Stimulated activated CD8-positive, alpha-beta memory T cell treated with anti-CD3 and anti-CD28 coated beads, Interleukin-12 subunit alpha, Interleukin-12 subunit beta, amount 100 ng/mL, for 24 hours (primary cell): ENCODE data around the gene TNFSF12.
A peak's percentile ranks its signal among the peaks of the same experiment; 100 is the strongest.

Experiments
- DNase-seq: peaks from one replicate; pipeline ENCODE4 v3.0.0-alpha.2; 2020; ENCODE audit errors: extremely low read depth

TNFSF12 gene

DNA sequence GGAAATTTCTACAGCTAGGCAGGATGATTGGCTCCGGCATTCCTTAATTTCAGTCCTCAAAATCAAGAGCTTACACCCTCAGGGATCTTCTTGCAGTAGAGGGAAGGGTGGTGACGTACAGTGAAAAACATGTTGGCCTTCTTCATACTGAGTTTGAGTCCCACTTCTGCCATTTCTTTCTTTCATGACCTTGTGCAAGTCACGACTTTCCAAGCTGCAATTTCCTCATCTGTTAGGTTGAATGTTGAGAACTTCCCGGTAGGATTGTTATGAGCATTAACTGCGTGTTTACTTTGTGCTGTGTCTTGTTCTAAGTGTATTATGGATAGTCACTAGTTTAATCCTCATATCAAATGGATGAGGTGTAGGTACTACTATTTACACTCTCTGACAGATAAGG, 20.7 kb downstream of the TNFSF12 start:
- DNase-seq = no peak

DNA sequence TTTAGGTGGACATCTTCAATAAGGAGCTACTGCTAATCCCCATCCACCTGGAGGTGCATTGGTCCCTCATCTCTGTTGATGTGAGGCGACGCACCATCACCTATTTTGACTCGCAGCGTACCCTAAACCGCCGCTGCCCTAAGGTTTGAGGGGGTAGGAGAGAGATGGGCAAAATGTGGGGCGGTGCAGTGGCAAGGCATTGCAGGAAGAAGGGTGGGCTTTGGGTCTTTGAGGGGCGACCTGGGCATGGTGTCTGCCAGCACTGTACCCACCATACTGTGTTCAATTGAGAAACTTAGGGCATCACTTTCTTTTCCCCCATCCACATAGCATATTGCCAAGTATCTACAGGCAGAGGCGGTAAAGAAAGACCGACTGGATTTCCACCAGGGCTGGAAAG, 21.5 kb downstream of the TNFSF12 start:
- no peak for DNase-seq

DNA sequence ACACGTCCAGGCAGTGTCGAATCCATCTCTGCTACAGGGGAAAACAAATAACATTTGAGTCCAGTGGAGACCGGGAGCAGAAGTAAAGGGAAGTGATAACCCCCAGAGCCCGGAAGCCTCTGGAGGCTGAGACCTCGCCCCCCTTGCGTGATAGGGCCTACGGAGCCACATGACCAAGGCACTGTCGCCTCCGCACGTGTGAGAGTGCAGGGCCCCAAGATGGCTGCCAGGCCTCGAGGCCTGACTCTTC, 23.4 kb downstream of the TNFSF12 start:
- DNase-seq = no peak

DNA sequence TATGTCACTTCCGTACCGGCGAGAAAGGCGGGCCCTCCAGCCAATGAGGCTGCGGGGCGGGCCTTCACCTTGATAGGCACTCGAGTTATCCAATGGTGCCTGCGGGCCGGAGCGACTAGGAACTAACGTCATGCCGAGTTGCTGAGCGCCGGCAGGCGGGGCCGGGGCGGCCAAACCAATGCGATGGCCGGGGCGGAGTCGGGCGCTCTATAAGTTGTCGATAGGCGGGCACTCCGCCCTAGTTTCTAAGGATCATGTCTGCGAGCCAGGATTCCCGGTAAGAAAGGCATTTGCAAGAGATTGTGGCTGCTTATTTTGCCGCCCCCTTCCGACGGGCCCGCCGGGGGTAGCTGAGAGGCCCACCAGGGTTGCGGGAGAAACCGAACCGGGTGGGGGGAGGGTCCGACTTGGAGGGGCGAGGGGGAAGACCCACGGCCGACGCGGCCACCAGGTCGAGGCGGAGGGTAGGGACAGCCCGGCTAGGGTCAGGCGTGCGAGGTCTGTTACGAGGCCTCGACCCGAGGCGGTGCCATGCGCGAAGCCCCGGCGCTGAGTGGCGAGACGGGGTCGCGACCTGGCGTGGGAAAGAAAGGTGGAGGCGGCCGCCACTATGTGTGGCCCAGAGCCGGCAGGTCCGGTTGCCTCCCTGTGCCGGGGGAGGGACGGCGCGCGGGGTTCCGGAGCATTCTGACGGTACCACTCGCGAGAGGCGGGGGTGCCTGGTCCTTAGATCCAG, 23.9 kb downstream of the TNFSF12 start:
- peak; percentile 96 for DNase-seq

DNA sequence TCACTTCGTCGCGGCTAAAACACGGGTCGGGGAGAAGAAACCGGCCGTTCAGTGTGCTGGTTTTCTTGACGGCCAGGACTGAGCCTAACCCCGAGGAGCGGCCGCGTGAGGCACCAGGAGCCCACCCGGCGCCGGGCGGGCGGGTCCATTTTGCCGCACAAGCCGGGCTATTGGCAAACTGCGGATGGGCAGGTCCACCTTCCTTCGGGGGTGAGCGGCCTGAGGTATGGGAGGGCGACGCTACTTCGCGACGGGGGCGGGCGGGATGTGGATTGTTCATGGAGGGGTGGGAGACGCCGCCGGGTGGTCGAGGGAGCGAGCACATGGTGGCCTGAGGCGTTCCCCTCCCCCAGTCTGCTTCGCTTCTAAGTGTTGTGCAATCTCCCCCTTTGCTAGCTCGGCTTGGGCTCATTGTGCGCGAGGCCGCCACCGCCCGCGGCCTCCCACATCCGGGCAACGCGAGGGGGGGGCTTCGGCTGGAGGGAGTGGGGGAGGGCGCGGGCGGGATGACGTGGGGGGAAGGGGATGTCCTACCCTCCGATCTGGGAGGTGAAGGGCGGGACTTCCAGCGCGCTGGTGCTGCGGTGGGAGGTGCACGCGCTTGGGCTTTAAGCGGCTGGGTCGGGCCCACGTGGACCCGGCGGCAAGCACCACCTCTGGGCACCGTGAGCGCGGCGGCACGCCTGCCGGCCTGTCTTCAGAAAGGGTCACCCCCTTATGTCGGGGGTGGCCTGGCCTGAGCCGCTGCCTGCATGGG, 24.6 kb downstream of the TNFSF12 start:
- peak; percentile 72 for DNase-seq

DNA sequence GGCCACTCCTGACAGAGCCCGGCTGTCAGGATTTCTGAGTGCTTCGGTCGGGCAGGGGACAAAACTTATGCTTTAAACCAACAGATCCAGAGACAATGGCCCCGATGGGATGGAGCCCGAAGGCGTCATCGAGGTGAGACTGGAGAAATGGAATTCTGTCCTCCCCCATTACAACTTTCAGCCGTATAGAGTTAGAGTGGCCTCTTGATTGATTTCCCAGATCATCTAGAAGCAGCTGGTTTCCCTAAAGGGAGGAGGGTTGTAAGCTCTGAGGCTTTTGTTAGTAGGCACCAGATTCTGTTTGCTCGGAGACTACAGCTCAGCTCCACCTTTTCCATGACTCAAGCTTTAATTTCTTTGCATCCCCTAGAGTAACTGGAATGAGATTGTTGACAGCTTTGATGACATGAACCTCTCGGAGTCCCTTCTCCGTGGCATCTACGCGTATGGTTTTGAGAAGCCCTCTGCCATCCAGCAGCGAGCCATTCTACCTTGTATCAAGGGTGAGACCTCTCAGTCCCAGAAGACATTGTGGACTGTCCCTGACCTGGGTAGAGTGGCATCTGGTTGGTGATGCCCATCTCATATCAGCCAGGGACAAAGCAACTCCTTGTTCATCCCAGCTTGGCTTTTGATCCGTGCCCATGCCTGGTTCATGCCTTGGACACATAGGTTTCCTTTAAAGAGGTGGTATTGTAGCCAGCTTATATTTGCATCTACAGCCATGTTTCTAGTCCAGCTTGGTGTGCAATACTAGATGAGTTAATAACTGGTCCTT, 25.5 kb downstream of the TNFSF12 start:
- DNase-seq = no peak

DNA sequence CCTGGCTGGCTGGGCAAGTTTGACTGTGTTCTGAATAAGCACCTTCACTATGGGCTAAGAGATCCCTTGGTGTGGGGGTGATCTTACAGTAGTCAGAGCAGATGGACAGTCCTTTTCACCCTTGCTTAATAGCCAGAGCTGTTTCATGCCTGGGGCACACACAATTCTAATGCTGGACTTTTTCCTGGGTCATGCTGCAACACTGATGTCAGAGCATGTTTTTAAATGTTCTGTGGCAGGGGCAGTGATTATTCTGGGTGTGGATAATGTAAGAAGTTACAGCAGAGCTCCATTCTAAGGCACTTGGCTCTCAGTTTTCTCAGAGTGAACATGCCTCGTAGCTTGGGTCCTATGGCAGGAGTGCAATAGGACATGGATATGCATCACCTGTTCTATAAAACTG, 26.6 kb downstream of the TNFSF12 start:
- DNase-seq = no peak

DNA sequence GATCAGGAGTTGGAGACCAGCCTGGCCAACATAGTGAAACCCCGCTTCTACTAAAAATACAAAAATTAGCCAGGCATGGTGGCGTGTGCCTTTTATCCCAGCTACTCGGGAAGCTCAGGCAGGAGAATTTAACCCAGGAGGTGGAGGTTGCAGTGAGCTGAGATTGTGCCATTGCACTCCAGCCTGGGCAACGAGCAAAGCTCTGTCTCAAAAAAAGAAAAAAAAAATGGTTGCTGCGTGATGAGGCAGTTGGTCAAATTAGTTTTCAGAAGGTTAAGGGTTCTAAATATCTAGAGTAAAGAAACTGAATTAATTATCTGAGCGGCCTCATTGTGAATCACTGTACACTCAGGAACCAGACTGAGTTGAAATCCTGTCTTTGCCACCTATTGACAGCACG, 27.1 kb downstream of the TNFSF12 start:
- DNase-seq = no peak

DNA sequence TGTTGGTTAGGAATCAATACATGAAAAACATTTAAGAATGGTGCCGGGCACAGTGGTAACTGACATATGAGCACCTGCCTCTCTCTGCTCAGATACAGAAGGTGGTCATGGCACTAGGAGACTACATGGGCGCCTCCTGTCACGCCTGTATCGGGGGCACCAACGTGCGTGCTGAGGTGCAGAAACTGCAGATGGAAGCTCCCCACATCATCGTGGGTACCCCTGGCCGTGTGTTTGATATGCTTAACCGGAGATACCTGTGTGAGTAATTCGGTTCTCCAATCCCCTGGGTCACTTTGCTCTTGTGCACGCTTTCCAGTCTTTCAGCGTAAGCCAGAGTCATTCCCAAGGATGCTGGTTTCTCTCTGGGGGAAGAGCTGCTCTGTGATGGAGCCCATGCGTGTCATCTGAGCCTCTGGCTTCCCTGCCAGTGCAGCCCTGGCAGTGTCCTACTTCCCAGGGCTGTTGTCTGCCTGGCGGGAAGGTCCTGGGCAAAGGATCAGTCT, 27.6 kb downstream of the TNFSF12 start:
- DNase-seq = no peak

DNA sequence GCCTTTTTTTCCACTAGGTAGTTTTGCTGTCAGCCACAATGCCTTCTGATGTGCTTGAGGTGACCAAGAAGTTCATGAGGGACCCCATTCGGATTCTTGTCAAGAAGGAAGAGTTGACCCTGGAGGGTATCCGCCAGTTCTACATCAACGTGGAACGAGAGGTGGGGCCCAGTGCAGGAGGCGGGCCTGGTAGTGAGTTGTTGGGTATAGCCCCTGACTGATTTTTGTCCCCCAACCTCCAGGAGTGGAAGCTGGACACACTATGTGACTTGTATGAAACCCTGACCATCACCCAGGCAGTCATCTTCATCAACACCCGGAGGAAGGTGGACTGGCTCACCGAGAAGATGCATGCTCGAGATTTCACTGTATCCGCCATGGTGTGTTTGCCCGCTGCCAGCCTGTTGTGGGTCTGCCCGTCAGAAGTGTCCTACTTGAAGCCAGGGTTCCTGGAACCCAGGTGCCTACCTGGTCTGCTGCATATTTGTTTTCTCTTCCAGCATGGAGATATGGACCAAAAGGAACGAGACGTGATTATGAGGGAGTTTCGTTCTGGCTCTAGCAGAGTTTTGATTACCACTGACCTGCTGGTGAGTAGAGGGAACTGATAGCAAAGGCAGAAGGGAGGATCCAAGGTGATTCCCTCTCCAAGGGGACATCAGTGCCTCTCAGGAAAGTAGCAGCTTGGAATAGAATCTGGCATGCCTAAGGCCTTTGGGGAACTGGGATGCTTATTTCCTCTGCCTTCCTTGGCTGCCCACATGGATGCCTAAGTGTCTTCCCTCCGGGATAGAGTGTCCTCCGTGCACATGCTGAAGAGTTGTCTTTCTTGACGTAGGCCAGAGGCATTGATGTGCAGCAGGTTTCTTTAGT, 28.7 kb downstream of the TNFSF12 start:
- no peak for DNase-seq

DNA sequence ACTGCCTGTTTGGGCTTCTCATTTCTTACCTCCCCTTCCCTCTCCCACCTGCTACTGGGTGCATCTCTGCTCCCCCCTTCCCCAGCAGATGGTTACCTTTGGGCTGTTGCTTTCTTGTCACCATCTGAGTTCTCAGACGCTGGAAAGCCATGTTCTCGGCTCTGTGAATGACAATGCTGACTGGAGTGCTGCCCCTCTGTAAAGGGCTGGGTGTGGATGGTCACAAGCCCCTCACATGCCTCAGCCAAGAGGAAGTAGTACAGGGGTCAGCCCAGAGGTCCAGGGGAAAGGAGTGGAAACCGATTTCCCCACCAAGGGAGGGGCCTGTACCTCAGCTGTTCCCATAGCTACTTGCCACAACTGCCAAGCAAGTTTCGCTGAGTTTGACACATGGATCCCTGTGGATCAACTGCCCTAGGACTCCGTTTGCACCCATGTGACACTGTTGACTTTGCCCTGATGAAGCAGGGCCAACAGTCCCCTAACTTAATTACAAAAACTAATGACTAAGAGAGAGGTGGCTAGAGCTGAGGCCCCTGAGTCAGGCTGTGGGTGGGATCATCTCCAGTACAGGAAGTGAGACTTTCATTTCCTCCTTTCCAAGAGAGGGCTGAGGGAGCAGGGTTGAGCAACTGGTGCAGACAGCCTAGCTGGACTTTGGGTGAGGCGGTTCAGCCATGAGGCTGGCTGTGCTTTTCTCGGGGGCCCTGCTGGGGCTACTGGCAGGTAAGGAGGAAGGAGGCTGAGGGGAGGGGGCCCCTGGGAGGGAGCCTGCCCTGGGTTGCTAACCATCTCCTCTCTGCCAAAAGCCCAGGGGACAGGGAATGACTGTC, 30.4 kb downstream of the TNFSF12 start, which contains the start of gene CD68:
Gene CD68, plus strand, starts transcription at position 638 of the 833 bp plus-strand sequence. Its CDS starts 40 bp downstream, at position 678.
- no peak for DNase-seq

DNA sequence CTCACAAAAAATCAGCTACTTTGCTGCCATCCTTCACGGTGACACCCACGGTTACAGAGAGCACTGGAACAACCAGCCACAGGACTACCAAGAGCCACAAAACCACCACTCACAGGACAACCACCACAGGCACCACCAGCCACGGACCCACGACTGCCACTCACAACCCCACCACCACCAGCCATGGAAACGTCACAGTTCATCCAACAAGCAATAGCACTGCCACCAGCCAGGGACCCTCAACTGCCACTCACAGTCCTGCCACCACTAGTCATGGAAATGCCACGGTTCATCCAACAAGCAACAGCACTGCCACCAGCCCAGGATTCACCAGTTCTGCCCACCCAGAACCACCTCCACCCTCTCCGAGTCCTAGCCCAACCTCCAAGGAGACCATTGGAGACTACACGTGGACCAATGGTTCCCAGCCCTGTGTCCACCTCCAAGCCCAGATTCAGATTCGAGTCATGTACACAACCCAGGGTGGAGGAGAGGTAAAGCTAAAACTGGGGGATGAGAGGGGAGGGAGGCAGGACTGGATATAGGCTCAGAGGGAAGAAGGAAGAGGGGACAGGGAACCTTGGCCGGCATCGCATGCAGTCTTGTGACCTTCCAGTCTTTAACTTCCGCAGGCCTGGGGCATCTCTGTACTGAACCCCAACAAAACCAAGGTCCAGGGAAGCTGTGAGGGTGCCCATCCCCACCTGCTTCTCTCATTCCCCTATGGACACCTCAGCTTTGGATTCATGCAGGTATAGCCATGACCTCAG, 31.2 kb downstream of the TNFSF12 start:
- DNase-seq = no peak

DNA sequence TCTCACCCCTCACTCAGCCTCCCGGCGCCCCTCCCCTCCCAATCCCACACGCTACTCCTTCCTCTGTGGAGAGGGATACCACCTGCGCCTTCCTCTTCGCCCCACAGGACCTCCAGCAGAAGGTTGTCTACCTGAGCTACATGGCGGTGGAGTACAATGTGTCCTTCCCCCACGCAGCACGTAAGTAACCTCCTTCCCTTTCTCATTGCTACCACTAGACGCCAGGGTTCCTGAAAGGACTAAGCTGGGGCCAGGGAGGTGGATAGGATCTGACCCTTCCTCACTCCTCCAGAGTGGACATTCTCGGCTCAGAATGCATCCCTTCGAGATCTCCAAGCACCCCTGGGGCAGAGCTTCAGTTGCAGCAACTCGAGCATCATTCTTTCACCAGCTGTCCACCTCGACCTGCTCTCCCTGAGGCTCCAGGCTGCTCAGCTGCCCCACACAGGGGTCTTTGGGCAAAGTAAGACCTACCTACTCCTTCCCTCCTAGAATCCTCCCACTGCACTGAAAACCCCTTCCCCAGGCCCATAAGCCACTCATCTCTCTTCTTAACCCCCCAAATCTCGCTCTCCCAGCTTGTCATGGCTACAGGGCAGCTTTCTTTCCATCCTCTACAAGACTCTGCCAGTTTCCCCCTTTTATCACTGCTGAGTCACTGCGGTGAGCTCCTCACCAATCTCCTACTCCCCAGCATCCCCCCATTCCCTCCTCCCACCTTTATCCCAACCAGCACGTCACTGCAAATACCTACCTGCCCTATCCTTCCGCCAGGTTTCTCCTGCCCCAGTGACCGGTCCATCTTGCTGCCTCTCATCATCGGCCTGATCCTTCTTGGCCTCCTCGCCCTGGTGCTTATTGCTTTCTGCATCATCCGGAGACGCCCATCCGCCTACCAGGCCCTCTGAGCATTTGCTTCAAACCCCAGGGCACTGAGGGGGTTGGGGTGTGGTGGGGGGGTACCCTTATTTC, 32.0 kb downstream of the TNFSF12 start:
- no peak for DNase-seq

DNA sequence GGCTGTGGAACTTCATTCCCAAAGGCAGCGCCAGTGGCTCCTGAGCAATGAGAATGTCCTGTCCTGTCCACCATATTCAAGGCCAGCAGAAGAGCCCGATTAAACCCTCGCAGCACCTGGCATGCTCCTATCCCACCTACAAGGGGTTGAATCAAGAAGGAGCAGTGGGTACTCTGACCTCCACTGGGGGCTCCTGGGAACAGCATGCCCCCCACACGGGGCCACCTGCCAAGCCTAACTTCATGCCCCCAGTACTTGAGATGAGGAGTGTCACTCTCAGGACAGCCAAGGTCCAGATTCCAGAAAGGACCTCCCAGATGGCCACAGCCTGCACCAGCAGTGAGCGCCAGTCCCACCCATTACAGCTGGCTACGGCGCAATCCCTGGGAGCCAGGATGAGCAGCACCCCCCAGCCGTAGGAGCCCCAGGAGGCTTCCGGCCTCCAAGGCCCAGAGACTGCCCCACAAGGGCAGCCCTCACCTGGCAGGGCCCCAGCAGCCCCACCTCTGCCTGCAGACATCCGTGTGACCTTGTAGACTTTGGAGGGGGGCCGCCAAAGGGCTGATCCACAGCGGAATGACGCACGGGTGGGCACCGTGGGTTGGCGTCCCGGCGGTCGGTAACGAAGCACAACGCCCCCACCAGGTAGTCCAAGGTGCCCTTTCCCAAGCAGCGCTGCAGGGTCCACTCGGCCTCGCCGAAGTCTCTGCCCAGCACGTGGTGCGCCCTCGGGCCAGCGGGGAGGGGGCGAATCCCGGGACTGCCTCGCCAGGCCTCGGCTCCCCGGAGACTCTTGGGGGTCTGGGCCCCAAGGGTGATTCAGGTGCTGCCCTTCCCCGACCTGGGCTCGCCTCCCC, 33.8 kb downstream of the TNFSF12 start:
- no peak for DNase-seq

DNA sequence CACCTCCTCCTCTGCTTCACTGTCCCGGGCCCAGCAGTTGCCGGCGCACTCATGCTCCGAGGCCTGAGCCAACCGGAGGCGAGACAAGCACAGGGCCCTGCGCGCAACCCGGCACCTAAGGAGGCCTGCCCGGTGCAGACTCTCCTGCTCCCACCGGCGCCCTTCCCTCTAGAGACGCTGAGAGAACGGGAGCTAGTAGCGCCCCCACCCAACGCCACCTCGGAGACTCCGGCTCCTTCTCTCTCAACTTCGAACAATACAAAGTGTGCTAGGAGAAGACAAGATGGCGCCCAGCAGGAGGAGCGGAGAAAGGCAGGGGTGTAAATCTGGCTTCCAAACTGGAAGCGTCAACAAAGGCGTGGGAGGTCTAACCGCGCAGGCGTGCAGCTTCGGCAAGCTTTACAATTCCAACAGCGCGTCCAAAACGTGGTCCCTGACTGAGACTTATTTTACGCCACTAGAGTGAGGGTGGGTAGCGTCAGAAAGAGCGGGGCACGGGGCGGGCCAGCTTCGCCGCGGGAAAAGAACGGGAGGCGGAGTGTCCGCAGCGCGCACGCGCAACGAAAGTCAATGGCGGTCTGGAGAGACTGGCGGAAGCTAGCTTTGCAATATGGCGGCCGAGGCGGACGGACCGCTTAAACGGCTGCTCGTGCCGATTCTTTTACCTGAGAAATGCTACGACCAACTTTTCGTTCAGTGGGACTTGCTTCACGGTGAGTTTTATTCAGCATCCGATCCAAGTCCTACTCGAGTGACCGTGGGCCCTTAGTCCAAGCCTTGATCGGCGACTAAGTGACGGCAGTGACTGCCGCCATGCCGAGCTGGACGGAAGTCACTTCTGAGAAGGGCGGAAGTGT, 34.6 kb downstream of the TNFSF12 start, which contains the start of gene MPDU1:
Gene MPDU1, plus strand, starts transcription at position 600 of the 857 bp plus-strand sequence. Its CDS starts 11 bp downstream, at position 611.
- peak; percentile 88 for DNase-seq

DNA sequence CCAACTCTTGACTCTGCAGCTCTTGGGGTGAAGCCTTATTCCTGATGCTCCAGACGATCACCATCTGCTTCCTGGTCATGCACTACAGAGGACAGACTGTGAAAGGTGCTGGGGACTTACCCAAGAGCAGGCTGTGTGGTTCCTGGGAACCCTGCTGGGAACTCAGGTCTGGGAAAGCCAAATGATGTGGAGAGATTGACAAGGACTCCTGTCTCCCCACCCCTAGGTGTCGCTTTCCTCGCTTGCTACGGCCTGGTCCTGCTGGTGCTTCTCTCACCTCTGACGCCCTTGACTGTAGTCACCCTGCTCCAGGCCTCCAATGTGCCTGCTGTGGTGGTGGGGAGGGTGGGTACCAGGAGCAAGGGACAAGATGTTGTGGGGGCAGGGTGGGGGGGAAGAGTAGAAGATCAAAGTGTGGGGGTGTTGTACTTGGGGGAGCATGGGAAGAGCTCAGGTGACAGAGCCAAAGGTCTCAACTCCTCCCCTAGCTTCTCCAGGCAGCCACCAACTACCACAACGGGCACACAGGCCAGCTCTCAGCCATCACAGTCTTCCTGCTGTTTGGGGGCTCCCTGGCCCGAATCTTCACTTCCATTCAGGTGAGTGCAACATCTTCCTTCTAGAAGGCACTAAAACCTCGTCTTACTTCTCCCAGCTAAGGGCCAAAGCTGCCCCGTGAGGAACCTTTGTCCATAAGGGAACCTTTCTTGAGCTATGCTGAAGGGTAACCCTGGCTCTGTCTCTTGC, 38.0 kb downstream of the TNFSF12 start:
- no peak for DNase-seq
